Subcutaneous abdominal adipose tissue (tissue), 5 donors: ENCODE results near the gene PTK6.
A peak's percentile ranks its signal among the peaks of the same experiment; 100 is the strongest.
"Not testable (repeated sequence)": the region's sequence is repeated elsewhere in the genome, so short reads cannot be mapped to it uniquely, and the experiment has no call there.

Experiments
- H3K27ac ChIP-seq: one replicate; pipeline ENCODE4 v1.7.0; 2013; ENCODE audit warnings: low read depth, mild to moderate bottlenecking, inconsistent platforms, low read length, moderate library complexity
- H3K27me3 ChIP-seq, 5 donors: one replicate each; pipeline ENCODE4 v1.7.0; 2013; ENCODE audit warnings: low read length in 5 of 5, inconsistent platforms in 1 of 5; ENCODE audit not compliant: control insufficient read depth in 5 of 5, insufficient read depth in 4 of 5
- H3K36me3 ChIP-seq, 5 donors: one replicate each; pipeline ENCODE4 v1.7.0; 2013; ENCODE audit warnings: low read length in 5 of 5; ENCODE audit not compliant: control insufficient read depth in 5 of 5, insufficient read depth in 5 of 5
- H3K4me1 ChIP-seq, 5 donors: one replicate each; pipeline ENCODE4 v1.7.0; 2013; ENCODE audit warnings: low read length in 5 of 5, mild to moderate bottlenecking in 3 of 5, moderate library complexity in 1 of 5; ENCODE audit not compliant: control insufficient read depth in 5 of 5, insufficient read depth in 5 of 5
- H3K4me3 ChIP-seq, 5 donors: one replicate each; pipeline ENCODE4 v1.7.0; 2013; ENCODE audit warnings: low read length in 5 of 5, low read depth in 1 of 5
- H3K9ac ChIP-seq, 5 donors: one replicate each; pipeline ENCODE4 v1.7.0; 2013; ENCODE audit warnings: low read length in 5 of 5, mild to moderate bottlenecking in 4 of 5, moderate library complexity in 3 of 5
- H3K9me3 ChIP-seq, 5 donors: one replicate each; pipeline ENCODE4 v1.7.0; 2013; ENCODE audit warnings: low read length in 5 of 5; ENCODE audit not compliant: control insufficient read depth in 5 of 5
- donor health status: healthy.
- donor health status: healthy.
- donor health status: healthy.
- donor health status: healthy.
- donor health status: healthy.

Gene PTK6

DNA sequence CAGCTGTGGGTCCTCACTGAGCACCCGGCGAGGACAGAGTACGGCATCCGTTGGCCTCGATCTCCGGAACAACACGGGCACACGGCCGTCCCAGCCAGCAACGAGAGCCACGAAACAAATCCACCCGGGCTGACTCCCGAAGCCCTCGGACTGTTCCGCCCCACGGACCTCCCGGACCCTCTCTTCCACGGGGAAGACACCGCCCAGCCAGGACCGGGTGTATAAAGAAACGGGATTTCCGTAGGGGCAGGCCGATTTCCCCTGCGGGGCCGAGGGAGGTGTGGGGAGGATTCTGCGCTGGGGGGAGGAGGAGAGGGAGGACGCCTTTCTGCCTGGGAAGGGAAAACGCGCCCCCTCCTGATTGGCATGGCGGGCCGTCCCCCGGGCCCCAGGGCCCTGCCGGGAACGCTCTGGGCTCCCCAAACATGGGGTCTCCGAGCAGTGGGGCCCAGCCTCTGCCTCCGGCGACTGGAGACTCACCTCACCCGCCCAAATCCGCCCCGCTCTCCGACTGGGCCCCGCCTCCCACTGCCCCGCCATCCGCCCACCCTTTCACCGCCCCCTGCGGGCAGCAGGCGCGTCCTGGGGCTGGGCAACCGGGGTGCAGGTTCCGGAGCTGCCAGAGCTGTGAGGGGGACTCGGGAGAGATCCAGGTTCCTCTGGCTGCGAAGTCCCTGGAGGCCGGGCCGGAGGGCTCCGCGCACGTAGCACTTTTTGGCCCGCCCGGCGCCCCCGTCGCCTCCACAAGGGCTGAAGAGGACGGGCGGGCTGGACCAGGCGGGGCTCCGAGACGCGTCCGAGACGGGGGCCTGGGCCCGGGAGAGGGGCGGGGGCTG lies 17.3 kb downstream of the PTK6 start:
- Histone ChIP-seq H3K27ac (no peak overlapping the region), H3K4me1 (peaks cover 0 to 28% (median 24%) of the 10 kb centered on the region in 5 donors), H3K36me3 (peaks cover 0 to 13% (median 8%) of the 10 kb centered on the region in 5 donors), H3K9me3 (peaks cover 0 to 5% (median 0%) of the 10 kb centered on the region in 5 donors), H3K9ac (peak overlapping the region in 3 of 5 donors; percentile 21 to 48 (median 41)), H3K27me3 (no peaks in the 10 kb centered on the region), H3K4me3 (peak overlapping the region in 4 of 5 donors; percentile 57 to 89 (median 72))

DNA sequence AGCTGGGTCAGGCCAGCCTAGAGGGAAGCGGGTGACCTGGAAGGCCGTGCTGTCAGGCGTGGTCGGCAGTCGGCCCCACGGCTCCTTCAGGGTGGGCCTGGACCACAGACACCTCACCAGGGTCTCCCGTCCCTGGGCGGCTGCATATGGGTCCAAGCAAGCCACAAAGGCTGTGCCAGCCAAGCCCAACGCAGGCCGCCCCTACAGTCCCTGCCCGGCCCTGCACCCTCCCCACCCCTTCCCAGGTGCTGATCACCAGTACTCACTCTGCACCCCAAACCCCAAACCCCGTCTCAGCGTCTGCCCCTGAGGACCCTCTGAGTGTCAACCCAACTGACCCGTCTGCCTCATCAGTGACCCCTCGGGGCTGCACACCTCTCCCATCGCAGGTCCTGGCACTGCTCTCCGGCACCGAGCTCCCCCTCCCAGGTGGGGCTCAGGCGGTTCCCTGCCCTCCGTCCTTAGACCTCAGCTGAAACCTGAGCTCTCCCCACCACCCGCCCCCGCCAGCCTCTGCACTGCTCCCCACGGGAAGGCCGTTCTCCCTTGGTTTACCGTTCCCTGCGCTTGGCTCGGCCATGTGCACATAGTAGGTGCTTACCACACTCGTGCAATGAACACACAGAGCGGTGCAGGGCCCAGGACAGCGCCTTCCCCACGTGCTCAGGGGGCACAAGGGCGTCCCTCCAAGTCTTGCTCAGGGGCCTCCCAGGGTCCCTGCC lies 18.1 kb downstream of the PTK6 start:
- H3K4me3 ChIP-seq = peak overlapping the region in 4 of 5 donors; percentile 57 to 89 (median 72)
- H3K9me3 ChIP-seq = peaks cover 0 to 5% (median 0%) of the 10 kb centered on the region in 5 donors
- H3K36me3 ChIP-seq = peaks cover 0 to 13% (median 8%) of the 10 kb centered on the region in 5 donors
- peak overlapping the region in 2 of 5 donors; percentile 41 to 48 for H3K9ac ChIP-seq
- H3K4me1 ChIP-seq = peaks cover 0 to 28% (median 24%) of the 10 kb centered on the region in 5 donors
- no peaks in the 10 kb centered on the region for H3K27me3 ChIP-seq
- no peak overlapping the region for H3K27ac ChIP-seq

DNA sequence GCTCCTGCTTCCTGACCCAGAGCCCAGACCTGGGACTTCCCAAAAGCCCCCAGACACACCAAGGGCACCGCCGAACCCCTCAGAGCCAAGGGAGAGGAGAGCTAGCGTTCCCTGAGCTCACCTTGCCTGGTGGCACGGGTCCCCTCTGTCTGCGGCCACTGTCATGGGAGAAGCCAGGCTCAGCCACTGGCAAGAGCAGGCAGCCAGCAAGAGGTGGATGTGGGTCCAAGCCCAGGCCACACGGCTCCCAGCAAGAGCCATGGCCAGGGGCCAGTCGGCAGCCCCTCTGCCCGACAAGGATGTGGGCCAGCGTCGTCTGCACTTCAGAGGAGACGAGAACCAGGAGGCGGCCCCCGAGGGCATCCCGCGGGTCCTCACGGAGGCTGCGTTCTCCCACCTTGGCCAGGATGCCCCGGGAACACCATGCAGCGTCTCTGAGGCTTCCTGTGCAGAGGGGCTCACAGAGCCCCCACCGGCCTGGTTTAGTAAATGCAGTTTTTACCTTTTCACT lies 18.8 kb downstream of the PTK6 start:
- no peak overlapping the region for H3K4me3 ChIP-seq
- H3K36me3 ChIP-seq = peaks cover 0 to 13% (median 8%) of the 10 kb centered on the region in 5 donors
- no peak overlapping the region for H3K9ac ChIP-seq
- no peaks in the 10 kb centered on the region for H3K27me3 ChIP-seq
- H3K27ac ChIP-seq = no peak overlapping the region
- H3K4me1 ChIP-seq = peaks cover 0 to 28% (median 24%) of the 10 kb centered on the region in 5 donors
- H3K9me3 ChIP-seq = peaks cover 0 to 3% (median 0%) of the 10 kb centered on the region in 5 donors

DNA sequence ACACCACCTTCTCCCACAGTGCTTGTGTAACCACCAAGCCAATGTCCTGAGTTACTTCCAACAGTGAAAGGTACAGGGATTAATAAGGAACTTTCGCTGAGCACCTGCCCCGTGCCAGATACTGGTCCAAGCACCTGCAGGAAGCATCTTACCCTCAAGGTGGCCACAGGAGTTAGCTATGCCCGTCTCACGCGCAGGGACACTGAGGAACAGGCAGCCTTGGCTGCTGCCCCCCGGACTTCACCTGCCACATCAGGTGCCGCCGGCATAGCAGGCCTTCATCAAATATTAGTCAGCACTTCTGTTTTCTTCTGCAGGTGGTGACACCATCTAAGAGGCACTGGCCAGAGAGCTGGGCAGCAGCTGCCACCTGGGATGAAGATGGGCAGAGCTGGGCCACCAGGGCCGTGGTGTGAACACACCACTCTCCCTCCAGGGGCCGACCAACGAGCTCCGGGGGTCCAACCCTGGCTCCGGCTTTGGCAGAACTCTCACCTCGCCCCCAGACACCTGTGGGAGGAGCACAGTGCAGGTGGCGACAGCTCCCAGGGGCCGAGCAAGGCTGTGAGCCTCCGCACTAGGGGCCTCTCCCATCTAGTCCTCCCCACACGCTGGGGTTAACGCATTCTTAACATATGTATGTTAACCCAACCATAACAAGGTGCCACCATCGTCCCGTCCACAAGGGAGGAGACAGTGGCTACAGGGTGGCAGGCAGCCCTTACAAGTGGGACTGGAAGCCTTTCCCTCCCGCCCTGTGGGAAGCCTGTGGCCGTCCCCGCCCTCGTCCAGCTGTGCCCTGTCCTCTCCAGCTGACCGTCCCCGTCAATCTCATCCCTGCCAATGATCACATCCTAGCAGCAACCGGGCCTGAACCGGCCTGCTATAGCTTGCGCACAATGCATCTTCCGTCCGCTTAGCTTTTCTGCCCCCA lies 19.5 kb downstream of the PTK6 start:
- peaks cover 0 to 2% (median 0%) of the 10 kb centered on the region in 5 donors for H3K27me3 ChIP-seq

DNA sequence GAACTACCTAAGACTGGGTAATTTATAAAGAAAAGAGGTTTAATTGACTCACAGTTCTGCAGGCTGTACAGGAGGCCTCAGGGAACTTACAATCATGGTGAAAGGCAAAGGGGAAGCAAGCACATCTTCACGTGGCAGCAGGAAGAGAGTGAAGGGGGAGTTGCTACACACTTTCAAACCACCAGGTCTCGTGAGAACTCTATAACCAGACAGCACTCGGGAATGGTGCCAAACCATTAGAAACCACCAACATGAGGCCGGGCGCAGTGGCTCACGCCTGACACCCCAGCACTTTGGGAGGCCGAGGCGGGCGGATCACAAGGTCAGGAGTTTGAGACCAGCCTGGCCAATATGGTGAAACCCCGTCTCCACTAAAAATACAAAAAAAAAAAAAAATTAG lies 22.7 kb downstream of the PTK6 start:
- not testable (repeated sequence) for H3K9me3 ChIP-seq, H3K27ac ChIP-seq, H3K36me3 ChIP-seq, H3K4me3 ChIP-seq, H3K4me1 ChIP-seq, H3K9ac ChIP-seq, H3K27me3 ChIP-seq

More for the DNA sequence above, 19.5 kb downstream of the PTK6 start:
- no peak overlapping the region for H3K4me3 ChIP-seq
- H3K9ac ChIP-seq = no peak overlapping the region
- no peaks in the 10 kb centered on the region for H3K9me3 ChIP-seq
- H3K36me3 ChIP-seq = peaks cover 0 to 8% (median 7%) of the 10 kb centered on the region in 5 donors
- H3K4me1 ChIP-seq = peaks cover 0 to 27% (median 24%) of the 10 kb centered on the region in 5 donors
- no peak overlapping the region for H3K27ac ChIP-seq

DNA sequence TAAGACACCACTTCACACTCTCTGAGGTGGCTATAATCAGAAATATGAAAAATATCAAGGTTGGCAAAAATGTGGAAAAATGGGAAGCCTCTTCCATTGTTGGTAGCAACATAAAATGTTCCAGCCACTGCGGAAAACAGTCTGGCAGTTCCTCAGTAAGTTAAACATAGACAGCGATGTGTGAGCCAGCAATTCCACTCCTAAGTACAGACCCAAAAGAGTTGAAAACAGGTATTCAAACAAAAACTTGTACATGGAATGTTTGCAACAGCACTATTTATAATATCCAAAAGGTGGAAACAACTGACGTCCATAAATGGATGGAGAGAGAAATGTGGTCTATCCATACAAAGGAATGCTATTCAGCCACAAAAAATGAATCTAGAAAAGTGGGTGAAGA lies 24.0 kb downstream of the PTK6 start:
- no peaks in the 10 kb centered on the region for H3K4me1 ChIP-seq
- peaks cover 1 to 8% (median 4%) of the 10 kb centered on the region in 5 donors for H3K27me3 ChIP-seq
- no peak overlapping the region for H3K9ac ChIP-seq
- H3K9me3 ChIP-seq = no peaks in the 10 kb centered on the region
- no peak overlapping the region for H3K27ac ChIP-seq
- H3K4me3 ChIP-seq = no peak overlapping the region
- no peaks in the 10 kb centered on the region for H3K36me3 ChIP-seq

DNA sequence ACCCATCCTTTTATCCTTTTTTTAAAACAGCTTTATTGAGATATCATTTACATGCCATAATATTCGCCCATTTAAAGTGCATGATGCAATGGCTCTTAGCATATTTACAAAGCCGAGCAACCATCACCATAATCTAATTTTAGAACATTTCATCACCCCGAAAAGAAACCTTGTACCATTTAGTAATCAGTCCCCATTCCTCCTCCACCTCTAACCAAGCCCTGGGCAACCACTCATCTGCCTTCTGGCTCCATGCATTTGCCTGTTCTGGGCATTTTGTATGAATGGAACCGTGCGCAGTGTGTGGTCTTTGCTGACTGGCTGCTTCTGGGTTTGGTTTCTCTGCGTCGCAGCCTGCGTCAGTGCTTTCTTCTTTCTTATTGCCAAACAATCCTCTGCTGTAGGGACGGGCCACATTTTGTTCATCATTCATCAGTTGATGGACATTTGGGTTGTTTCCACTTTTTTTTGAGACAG lies 28.1 kb downstream of the PTK6 start:
- Histone ChIP-seq H3K9me3 (peaks cover 0 to 21% (median 18%) of the 10 kb centered on the region in 5 donors), H3K27ac (no peak overlapping the region), H3K36me3 (no peaks in the 10 kb centered on the region), H3K4me3 (no peak overlapping the region), H3K27me3 (peaks cover 9 to 16% (median 13%) of the 10 kb centered on the region in 5 donors), H3K4me1 (no peaks in the 10 kb centered on the region), H3K9ac (no peak overlapping the region)

DNA sequence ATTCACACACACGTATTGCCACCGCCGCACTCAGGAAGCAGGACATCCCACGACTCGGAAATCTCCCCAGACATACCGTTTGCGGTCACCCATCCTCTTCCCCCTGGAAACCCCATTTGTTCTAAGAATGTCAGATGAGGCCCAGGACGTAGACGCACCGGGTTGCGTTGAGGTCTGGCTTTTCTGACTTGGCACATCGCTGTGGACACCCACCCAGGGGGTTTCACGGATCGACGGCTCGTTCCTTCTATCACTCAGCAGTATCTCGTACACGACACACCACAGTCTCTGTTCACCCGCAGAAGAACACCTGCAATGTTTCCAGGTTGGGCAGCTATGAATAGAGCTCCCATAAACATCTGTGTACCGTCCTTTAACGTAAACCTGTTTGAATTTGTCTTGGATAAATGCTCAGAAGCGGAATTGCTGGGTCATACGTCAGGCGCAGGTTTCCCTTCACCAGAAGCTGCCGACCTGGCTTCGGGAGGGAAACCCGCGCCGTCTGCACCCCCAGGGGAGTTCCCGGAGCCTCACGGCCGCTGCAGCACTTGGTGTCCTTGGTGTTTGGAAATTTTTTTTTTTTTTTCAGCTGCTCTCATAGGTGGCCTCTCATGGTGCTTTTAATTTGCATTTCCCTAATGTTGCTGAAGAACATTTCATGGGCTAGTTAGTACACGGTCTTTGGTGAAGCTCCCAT lies 29.0 kb downstream of the PTK6 start:
- Histone ChIP-seq H3K9me3 (peaks cover 0 to 24% (median 18%) of the 10 kb centered on the region in 5 donors), H3K27ac (no peak overlapping the region), H3K4me3 (no peak overlapping the region), H3K27me3 (peaks cover 9 to 18% (median 15%) of the 10 kb centered on the region in 5 donors), H3K4me1 (no peaks in the 10 kb centered on the region), H3K36me3 (no peaks in the 10 kb centered on the region), H3K9ac (no peak overlapping the region)
